GM12892 (cell line): ENCODE measurements around the gene PCSK6.

Source experiments
- POLR2A ChIP-seq: IDR thresholded peaks from 2 replicates; pipeline ENCODE4 v1.6.1; 2011; ENCODE audit warnings: low read depth, low read length, control low read depth
- POLR2AphosphoS5 ChIP-seq: IDR thresholded peaks from 2 replicates; pipeline ENCODE4 v1.6.1; 2011; ENCODE audit warnings: low read depth, low read length, control low read depth
- TAF1 ChIP-seq: IDR thresholded peaks from 2 replicates; pipeline ENCODE4 v1.6.1; 2011; ENCODE audit warnings: low read depth, mild to moderate bottlenecking, control low read depth, low read length, borderline replicate concordance

DNA sequence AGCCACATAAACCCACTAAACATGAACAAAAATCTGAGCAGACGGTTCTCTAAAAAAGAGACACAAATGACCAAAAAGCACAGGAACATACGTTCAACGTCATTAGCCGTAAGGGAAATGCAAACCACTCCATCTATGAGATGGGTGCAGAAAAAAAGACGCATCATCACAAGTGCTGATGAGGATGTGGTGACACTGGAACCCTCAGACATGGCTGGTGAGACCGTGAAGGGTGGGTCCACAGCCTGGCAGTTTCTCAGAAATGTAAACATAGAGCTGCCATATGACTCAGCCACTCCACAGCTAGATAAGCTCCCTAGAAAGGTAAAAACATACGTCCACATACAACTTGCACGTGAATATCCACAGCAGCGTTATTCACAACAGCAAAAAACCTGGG lies 23.3 kb downstream of the PCSK6 start:
- no peak for TF ChIP-seq POLR2A
- TF ChIP-seq TAF1, result no peak
- TF ChIP-seq POLR2AphosphoS5, result no peak
